Panc1 (cell line): Measurements from ENCODE around the gene AIFM3. TPM values are rescaled to one million over a fixed set of nuclear protein-coding genes. Genes with fewer than 3 reads are reported as not detected.

ENCODE experiments used
- ATAC-seq: fragments of 200-7000 bp; cut with Tn5 transposase; 2 replicates; pipeline ENCODE4 v1.9.1; 2020; ENCODE audit warnings: mild to moderate bottlenecking, moderate library complexity
- BruUV-seq: library from RNA; stranded (reverse); fragments of 400-500 nt; replicated peaks from 2 replicates; lab custom pipeline; 2021; lab: Mats Ljungman, UMichigan
- CTCF ChIA-PET: fragments of 300-600 bp; sonication (Branson Sonifier 250); formaldehyde crosslinking; loops from one replicate; lab custom pipeline; 2022; ENCODE audit warnings: antibody characterized with exemption; lab: Charles Lee
- POLR2A ChIA-PET: fragments of 300-600 bp; sonication (Branson Sonifier 250); formaldehyde crosslinking; loops from one replicate; lab custom pipeline; 2022; ENCODE audit warnings: antibody characterized with exemption; lab: Charles Lee
- DNase-seq: peaks from one replicate; pipeline ENCODE4 v3.0.0-alpha.2; 2010; ENCODE audit warnings: low read depth, low spot score
- H3K27ac ChIP-seq: 2 replicates; pipeline ENCODE4 v1.5.1; 2011; ENCODE audit warnings: mild to moderate bottlenecking, low read length, inconsistent platforms
- H3K27me3 ChIP-seq: fragments of 200-500 bp; sonication (Bioruptor generic); 2 replicates; pipeline ENCODE4 v1.6.0; 2014; ENCODE audit warnings: low read length, inconsistent platforms; ENCODE audit not compliant: control insufficient read depth, insufficient read depth
- H3K36me3 ChIP-seq: fragments of 200-500 bp; sonication (Bioruptor generic); 2 replicates; pipeline ENCODE4 v1.5.1; 2014; ENCODE audit warnings: inconsistent platforms, mild to moderate bottlenecking, low read length, moderate library complexity; ENCODE audit not compliant: control insufficient read depth, insufficient read depth
- H3K4me1 ChIP-seq: 2 replicates; pipeline ENCODE4 v1.5.1; 2011; ENCODE audit warnings: inconsistent platforms, mild to moderate bottlenecking, low read length, moderate library complexity; ENCODE audit not compliant: control insufficient read depth, insufficient read depth
- H3K4me3 ChIP-seq, 2 experiments: 2 replicates each; pipeline ENCODE4 v1.5.1; 2011 to 2012; ENCODE audit warnings: low read depth in 2 of 2, low read length in 2 of 2, mild to moderate bottlenecking in 2 of 2, inconsistent platforms in 1 of 2, moderate library complexity in 1 of 2
- H3K9me3 ChIP-seq: fragments of 200-500 bp; sonication (Bioruptor generic); 2 replicates; pipeline ENCODE4 v1.5.1; 2014; ENCODE audit warnings: low read depth, mild to moderate bottlenecking, inconsistent platforms, low read length, moderate library complexity; ENCODE audit not compliant: control insufficient read depth, insufficient read depth
- POLR2AphosphoS5 ChIP-seq: IDR thresholded peaks from 2 replicates; pipeline ENCODE4 v1.6.1; 2012; ENCODE audit warnings: mild to moderate bottlenecking, low read depth, low read length, moderate library complexity
- SIN3A ChIP-seq: IDR thresholded peaks from 2 replicates; pipeline ENCODE4 v1.6.1; 2012; ENCODE audit warnings: low read depth, mild to moderate bottlenecking, low read length, moderate library complexity, borderline replicate concordance; ENCODE audit not compliant: insufficient read depth
- TCF7L2 ChIP-seq: IDR thresholded peaks from 2 replicates; pipeline ENCODE4 v1.6.1; 2011; ENCODE audit warnings: mild to moderate bottlenecking, low read depth, low read length, inconsistent platforms
- in situ Hi-C: cut with HindIII; loops from 2 replicates; pipeline ENCODE4 v1.10.0; 2016; ENCODE audit warnings: low sequenced_read_pairs, low pct_unique_long_range_greater_than_20kb
- intact Hi-C: fragments of 100-400 bp; cut with micrococcal nuclease; formaldehyde crosslinking; loops from one replicate; pipeline ENCODE4 v1.10.0; 2022; ENCODE audit not compliant: unreplicated experiment
- total RNA-seq: library from RNA; stranded (reverse); gene quantifications from one replicate; pipeline ENCODE4 v1.2.1, GENCODE V29; 2021; ENCODE audit not compliant: unreplicated experiment
- TF ChIP-seq, protein P1 (sequence below): fragments of 450-650 bp; IDR thresholded peaks from 2 replicates; pipeline ENCODE4 v1.5.1; 2017; ENCODE audit warnings: mild to moderate bottlenecking
- TF ChIP-seq, protein P2 (sequence below), 2 experiments: IDR thresholded peaks; 2 replicates each; pipeline ENCODE4 v1.6.1; 2011 to 2012; ENCODE audit warnings: low read depth in 2 of 2, control low read depth in 1 of 2, low read length in 1 of 2, mild to moderate bottlenecking in 1 of 2, moderate library complexity in 1 of 2; ENCODE audit not compliant: insufficient read depth in 1 of 2

Gene AIFM3
- total RNA-seq, 1 experiment from 2014 or later: 2.7 TPM

DNA sequence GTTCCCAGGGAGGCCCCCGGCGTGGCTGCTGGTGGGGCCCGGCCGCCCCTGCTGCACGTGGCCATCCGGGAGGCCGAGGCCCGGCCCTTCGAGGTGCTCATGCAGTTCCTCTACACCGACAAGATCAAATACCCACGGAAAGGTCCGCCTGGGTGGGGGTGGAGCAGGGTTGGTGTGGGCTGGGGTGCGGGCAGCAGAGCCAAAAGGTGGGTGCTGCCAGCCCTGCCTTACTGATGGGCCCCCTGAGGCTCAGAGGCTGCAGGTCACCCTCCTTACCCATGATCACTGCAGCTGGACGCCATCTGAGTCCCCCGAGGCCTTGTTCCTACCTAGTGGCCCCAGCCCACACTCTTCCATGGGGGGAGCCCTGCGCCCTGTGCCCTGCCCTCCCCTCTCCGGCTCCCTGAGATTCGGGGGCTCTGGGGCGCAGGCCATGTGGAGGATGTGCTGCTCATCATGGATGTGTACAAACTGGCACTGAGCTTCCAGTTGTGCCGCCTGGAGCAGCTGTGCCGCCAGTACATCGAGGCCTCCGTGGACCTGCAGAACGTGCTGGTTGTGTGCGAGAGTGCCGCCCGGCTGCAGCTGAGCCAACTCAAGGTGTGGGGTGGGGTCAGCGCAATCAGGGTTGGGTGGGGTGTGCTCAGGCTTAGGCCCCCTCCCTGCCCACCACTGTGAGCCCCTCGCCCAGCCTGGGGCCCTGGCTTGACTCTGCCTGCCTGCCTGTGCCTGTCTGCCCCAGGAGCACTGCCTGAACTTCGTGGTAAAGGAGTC, 27.3 kb downstream of the AIFM3 start:
- in situ Hi-C loops: no loop called here
- H3K36me3 ChIP-seq: no peaks in the 10 kb centered on the region

DNA sequence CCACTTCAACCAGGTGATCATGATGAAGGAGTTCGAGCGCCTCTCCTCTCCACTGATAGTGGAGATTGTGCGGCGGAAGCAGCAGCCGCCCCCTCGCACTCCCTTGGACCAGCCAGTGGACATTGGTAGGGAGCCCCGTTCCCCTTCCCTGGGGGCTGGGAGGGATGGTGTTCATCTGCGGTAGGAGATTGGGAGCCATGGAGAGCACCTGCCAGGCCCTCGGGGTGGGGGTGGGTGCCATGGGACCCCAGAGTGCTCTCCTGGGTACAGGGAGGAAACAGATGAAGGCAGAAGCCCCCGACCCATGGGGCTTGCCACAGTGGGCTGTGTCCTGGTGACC, 27.8 kb downstream of the AIFM3 start:
- POLR2A ChIA-PET: no interaction called here
- in situ Hi-C loops: no loop called here
- TF ChIP-seq, protein P1, sequence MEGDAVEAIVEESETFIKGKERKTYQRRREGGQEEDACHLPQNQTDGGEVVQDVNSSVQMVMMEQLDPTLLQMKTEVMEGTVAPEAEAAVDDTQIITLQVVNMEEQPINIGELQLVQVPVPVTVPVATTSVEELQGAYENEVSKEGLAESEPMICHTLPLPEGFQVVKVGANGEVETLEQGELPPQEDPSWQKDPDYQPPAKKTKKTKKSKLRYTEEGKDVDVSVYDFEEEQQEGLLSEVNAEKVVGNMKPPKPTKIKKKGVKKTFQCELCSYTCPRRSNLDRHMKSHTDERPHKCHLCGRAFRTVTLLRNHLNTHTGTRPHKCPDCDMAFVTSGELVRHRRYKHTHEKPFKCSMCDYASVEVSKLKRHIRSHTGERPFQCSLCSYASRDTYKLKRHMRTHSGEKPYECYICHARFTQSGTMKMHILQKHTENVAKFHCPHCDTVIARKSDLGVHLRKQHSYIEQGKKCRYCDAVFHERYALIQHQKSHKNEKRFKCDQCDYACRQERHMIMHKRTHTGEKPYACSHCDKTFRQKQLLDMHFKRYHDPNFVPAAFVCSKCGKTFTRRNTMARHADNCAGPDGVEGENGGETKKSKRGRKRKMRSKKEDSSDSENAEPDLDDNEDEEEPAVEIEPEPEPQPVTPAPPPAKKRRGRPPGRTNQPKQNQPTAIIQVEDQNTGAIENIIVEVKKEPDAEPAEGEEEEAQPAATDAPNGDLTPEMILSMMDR: no peak
- TF ChIP-seq TCF7L2 (no peak), SIN3A (no peak), POLR2AphosphoS5 (no peak)
- TF ChIP-seq, protein P2, sequence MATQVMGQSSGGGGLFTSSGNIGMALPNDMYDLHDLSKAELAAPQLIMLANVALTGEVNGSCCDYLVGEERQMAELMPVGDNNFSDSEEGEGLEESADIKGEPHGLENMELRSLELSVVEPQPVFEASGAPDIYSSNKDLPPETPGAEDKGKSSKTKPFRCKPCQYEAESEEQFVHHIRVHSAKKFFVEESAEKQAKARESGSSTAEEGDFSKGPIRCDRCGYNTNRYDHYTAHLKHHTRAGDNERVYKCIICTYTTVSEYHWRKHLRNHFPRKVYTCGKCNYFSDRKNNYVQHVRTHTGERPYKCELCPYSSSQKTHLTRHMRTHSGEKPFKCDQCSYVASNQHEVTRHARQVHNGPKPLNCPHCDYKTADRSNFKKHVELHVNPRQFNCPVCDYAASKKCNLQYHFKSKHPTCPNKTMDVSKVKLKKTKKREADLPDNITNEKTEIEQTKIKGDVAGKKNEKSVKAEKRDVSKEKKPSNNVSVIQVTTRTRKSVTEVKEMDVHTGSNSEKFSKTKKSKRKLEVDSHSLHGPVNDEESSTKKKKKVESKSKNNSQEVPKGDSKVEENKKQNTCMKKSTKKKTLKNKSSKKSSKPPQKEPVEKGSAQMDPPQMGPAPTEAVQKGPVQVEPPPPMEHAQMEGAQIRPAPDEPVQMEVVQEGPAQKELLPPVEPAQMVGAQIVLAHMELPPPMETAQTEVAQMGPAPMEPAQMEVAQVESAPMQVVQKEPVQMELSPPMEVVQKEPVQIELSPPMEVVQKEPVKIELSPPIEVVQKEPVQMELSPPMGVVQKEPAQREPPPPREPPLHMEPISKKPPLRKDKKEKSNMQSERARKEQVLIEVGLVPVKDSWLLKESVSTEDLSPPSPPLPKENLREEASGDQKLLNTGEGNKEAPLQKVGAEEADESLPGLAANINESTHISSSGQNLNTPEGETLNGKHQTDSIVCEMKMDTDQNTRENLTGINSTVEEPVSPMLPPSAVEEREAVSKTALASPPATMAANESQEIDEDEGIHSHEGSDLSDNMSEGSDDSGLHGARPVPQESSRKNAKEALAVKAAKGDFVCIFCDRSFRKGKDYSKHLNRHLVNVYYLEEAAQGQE (IDR thresholded peaks at IDR 0.05; ENCODE audit: insufficient read depth in 1 of 2, low read depth in 2 of 2, low read length in 1 of 2): no peak
- no peak overlapping the region for H3K27ac ChIP-seq
- H3K9me3 ChIP-seq: no peaks in the 10 kb centered on the region
- no peaks in the 10 kb centered on the region for H3K27me3 ChIP-seq
- H3K4me3 ChIP-seq: no peak overlapping the region
- BruUV-seq: no TSS peak
- CTCF ChIA-PET: no interaction called here
- ATAC-seq: no peak
- intact Hi-C loops: no loop called here
- H3K4me1 ChIP-seq: peaks cover 2% of the 10 kb centered on the region; the same call in 1 of the 2 replicates
- no peaks in the 10 kb centered on the region for H3K36me3 ChIP-seq
- DNase-seq: no peak

More for the DNA sequence above, 27.3 kb downstream of the AIFM3 start:
- H3K27ac ChIP-seq: no peak overlapping the region
- H3K4me1 ChIP-seq: no peaks in the 10 kb centered on the region
- intact Hi-C loops: no loop called here
- ATAC-seq (no peak), DNase-seq (no peak)
- ChIA-PET POLR2A (no interaction called here), CTCF (no interaction called here)
- no peak overlapping the region for H3K4me3 ChIP-seq
- TF ChIP-seq, protein P2 (IDR thresholded peaks at IDR 0.05; ENCODE audit: insufficient read depth in 1 of 2, low read depth in 2 of 2, low read length in 1 of 2): no peak
- no peak for TF ChIP-seq SIN3A
- TF ChIP-seq, protein P1: no peak
- no peak for TF ChIP-seq TCF7L2
- TF ChIP-seq POLR2AphosphoS5: no peak
- no peaks in the 10 kb centered on the region for H3K9me3 ChIP-seq
- H3K27me3 ChIP-seq: no peaks in the 10 kb centered on the region
- BruUV-seq: no TSS peak
